GM20000 (cell line): Measurements from ENCODE around the gene UAP1.
"Not testable (repeated sequence)": the region's sequence is repeated elsewhere in the genome, so short reads cannot be mapped to it uniquely, and the experiment has no call there.

Experiments used
- DNase-seq: peaks from one replicate; pipeline ENCODE4 v3.0.0; 2012; ENCODE audit warnings: low spot score
- CTCF ChIP-seq: IDR thresholded peaks from 2 replicates; pipeline ENCODE4 v1.5.1; 2012; ENCODE audit warnings: mild to moderate bottlenecking, control low read depth; ENCODE audit errors: extremely low read depth, missing control alignments

Gene UAP1

GRCh38 chr1:162578936-162579335 is 17.4 kb downstream of the UAP1 start:
- DNase-seq = no peak

GRCh38 chr1:162580308-162580707 is 18.8 kb downstream of the UAP1 start:
- no peak for DNase-seq
- no peak for TF ChIP-seq CTCF

More at GRCh38 chr1:162578936-162579335, 17.4 kb downstream of the UAP1 start:
- TF ChIP-seq CTCF = no peak

GRCh38 chr1:162582901-162583300 is 21.4 kb downstream of the UAP1 start:
- not testable (repeated sequence) for DNase-seq

GRCh38 chr1:162585101-162585500 is 23.6 kb downstream of the UAP1 start:
- DNase-seq = not testable (repeated sequence)

GRCh38 chr1:162587347-162587746 is 25.8 kb downstream of the UAP1 start:
- DNase-seq = no peak
- TF ChIP-seq CTCF = no peak

GRCh38 chr1:162587761-162588260 is 26.3 kb downstream of the UAP1 start:
- TF ChIP-seq CTCF = no peak
- DNase-seq = no peak

GRCh38 chr1:162590101-162590500 is 28.6 kb downstream of the UAP1 start:
- no peak for DNase-seq
- TF ChIP-seq CTCF = no peak

- TF ChIP-seq CTCF = no peak
- DNase-seq = no peak
Observed at GRCh38 chr1:162590686-162591085, 29.2 kb downstream of the UAP1 start.
